ENCODE results near the gene SLC6A18. TPM values are rescaled to one million over a fixed set of nuclear protein-coding genes. Genes with fewer than 3 reads are reported as not detected.

Gene SLC6A18
- total and polyA plus RNA-seq, 7 donors, result not detected

- Histone ChIP-seq H3K4me3 (no peak overlapping the region), H3K4me1 (no peaks in the 10 kb centered on the region), H3K36me3 (ENCODE audit: insufficient read depth in 1 of 2, low read depth in 1 of 2) (no peaks in the 10 kb centered on the region), H3K27me3 (ENCODE audit: insufficient read depth in 3 of 3, low read length in 2 of 3) (peaks cover 0 to 15% (median 4%) of the 10 kb centered on the region in 3 donors), H3K9me3 (no peaks in the 10 kb centered on the region), H3K27ac (no peak overlapping the region)
- WGBS, 3 donors, result 93 to 94% (median 93%) methylated on average over 23 of the region's 23 CpGs
- TF ChIP-seq, protein P1, sequence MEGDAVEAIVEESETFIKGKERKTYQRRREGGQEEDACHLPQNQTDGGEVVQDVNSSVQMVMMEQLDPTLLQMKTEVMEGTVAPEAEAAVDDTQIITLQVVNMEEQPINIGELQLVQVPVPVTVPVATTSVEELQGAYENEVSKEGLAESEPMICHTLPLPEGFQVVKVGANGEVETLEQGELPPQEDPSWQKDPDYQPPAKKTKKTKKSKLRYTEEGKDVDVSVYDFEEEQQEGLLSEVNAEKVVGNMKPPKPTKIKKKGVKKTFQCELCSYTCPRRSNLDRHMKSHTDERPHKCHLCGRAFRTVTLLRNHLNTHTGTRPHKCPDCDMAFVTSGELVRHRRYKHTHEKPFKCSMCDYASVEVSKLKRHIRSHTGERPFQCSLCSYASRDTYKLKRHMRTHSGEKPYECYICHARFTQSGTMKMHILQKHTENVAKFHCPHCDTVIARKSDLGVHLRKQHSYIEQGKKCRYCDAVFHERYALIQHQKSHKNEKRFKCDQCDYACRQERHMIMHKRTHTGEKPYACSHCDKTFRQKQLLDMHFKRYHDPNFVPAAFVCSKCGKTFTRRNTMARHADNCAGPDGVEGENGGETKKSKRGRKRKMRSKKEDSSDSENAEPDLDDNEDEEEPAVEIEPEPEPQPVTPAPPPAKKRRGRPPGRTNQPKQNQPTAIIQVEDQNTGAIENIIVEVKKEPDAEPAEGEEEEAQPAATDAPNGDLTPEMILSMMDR (IDR thresholded peaks at IDR 0.05), result no peak
- ATAC-seq, result no peak
- intact Hi-C loops (cut with DNase I), result no loop called here
- DNase-seq, result peak in 1 of 2 donors; percentile 32
Observed at GRCh38 chr5:1215320-1216096, 9.7 kb upstream of the SLC6A18 start.

DNA sequence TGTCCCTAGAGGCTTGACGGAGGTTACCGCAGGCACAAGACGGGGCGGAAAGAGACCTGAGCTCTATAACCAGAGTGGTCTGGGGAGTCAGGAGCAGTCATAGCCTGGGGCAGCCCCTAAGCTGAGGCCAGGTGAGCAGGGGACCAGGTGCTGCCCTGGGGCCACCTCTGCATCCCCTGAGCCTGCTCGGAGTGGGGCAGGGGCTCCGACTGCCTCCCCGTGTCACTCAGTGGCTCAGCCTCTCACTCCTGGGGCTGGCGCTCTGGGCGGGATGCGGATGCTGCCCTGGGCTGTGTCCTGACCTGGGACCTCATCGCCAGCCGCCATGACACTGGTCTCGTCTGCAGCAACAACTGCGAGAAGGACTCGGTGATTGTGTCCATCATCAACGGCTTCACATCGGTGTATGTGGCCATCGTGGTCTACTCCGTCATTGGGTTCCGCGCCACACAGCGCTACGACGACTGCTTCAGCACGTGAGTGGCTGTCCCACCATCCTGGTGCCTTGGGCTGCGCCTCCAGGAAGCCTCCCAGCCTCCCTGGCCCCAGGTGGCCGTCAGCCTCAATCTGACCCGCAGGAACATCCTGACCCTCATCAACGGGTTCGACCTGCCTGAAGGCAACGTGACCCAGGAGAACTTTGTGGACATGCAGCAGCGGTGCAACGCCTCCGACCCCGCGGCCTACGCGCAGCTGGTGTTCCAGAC is 8.8 kb upstream of the SLC6A18 start:
- Histone ChIP-seq H3K9me3 (no peaks in the 10 kb centered on the region), H3K36me3 (ENCODE audit: insufficient read depth in 1 of 2, low read depth in 1 of 2) (no peaks in the 10 kb centered on the region), H3K27ac (no peak overlapping the region), H3K4me3 (no peak overlapping the region), H3K4me1 (no peaks in the 10 kb centered on the region), H3K27me3 (ENCODE audit: insufficient read depth in 3 of 3, low read length in 2 of 3) (peaks cover 0 to 18% (median 4%) of the 10 kb centered on the region in 3 donors)
- DNase-seq, result peak; percentile 11 to 23
- ATAC-seq, result no peak
- WGBS, 3 donors, result 91 to 93% (median 91%) methylated on average over 38 of the region's 38 CpGs
- TF ChIP-seq, protein P1 (IDR thresholded peaks at IDR 0.05), result no peak
- intact Hi-C loops (cut with DNase I), result no loop called here

- ATAC-seq (no peak), DNase-seq (peak in 1 of 2 donors; percentile 9)
- Histone ChIP-seq H3K9me3 (no peaks in the 10 kb centered on the region), H3K36me3 (ENCODE audit: insufficient read depth in 1 of 2, low read depth in 1 of 2) (no peaks in the 10 kb centered on the region), H3K27me3 (ENCODE audit: insufficient read depth in 3 of 3, low read length in 2 of 3) (peaks cover 0 to 18% (median 6%) of the 10 kb centered on the region in 3 donors), H3K4me3 (no peak overlapping the region), H3K27ac (no peak overlapping the region), H3K4me1 (no peaks in the 10 kb centered on the region)
- TF ChIP-seq, protein P1 (IDR thresholded peaks at IDR 0.05), result no peak
- intact Hi-C loops (cut with DNase I), result no loop called here
- WGBS, 3 donors, result 85 to 86% (median 86%) methylated on average over 18 of the region's 18 CpGs
Observed at GRCh38 chr5:1216918-1217295, 8.3 kb upstream of the SLC6A18 start.

GRCh38 chr5:1217596-1218206 is 7.5 kb upstream of the SLC6A18 start:
- H3K36me3 ChIP-seq (ENCODE audit: insufficient read depth in 1 of 2, low read depth in 1 of 2), result no peaks in the 10 kb centered on the region
- no peak overlapping the region for H3K27ac ChIP-seq
- no peak overlapping the region for H3K4me3 ChIP-seq
- H3K4me1 ChIP-seq, result no peaks in the 10 kb centered on the region
- ATAC-seq (no peak), DNase-seq (no peak)
- TF ChIP-seq, protein P1 (IDR thresholded peaks at IDR 0.05), result no peak
- 54 to 65% (median 54%) methylated on average over 23 to 24 of the region's 24 CpGs for WGBS, 3 donors
- H3K9me3 ChIP-seq, result no peaks in the 10 kb centered on the region
- intact Hi-C loops (cut with DNase I), result no loop called here
- peaks cover 0 to 18% (median 6%) of the 10 kb centered on the region in 3 donors for H3K27me3 ChIP-seq (ENCODE audit: insufficient read depth in 3 of 3, low read length in 2 of 3)
